IMR-90 (cell line): ENCODE results near the gene POMT2. TPM values are rescaled to one million over a fixed set of nuclear protein-coding genes. Genes with fewer than 3 reads are reported as not detected.

ENCODE experiments used
- ATAC-seq: fragments of 200-7000 bp; cut with Tn5 transposase; 2 replicates; pipeline ENCODE4 v1.9.1; 2020; ENCODE audit warnings: low read depth, mild to moderate bottlenecking, moderate library complexity
- BruUV-seq: library from RNA; stranded (reverse); fragments of 400-500 nt; replicated peaks from 2 replicates; lab custom pipeline; 2021; lab: Mats Ljungman, UMichigan
- CTCF ChIA-PET: fragments of 300-600 bp; formaldehyde crosslinking; extraction: SDS; loops from one replicate; lab custom pipeline; 2021; ENCODE audit warnings: antibody characterized with exemption; lab: Yijun Ruan, JAX
- POLR2A ChIA-PET: fragments of 300-600 bp; sonication (Branson Sonifier 250); formaldehyde crosslinking; loops from one replicate; lab custom pipeline; 2022; ENCODE audit warnings: antibody characterized with exemption; ENCODE audit not compliant: unreplicated experiment; lab: Charles Lee
- DNase-seq: peaks from one replicate; pipeline ENCODE4 v3.0.0; 2013
- H2AFZ ChIP-seq: replicated peaks from 2 replicates; pipeline ENCODE3; 2013; ENCODE audit warnings: low read length, mild to moderate bottlenecking; ENCODE audit not compliant: poor library complexity
- H2AK5ac ChIP-seq: 2 replicates; pipeline ENCODE4 v1.6.1; 2013; ENCODE audit warnings: low read depth, low read length, inconsistent platforms
- H2AK9ac ChIP-seq: replicated peaks from 2 replicates; pipeline ENCODE3; 2013; ENCODE audit warnings: mild to moderate bottlenecking, low read depth, low read length, moderate library complexity; ENCODE audit not compliant: poor library complexity
- H2BK120ac ChIP-seq: 2 replicates; pipeline ENCODE4 v1.6.1; 2013; ENCODE audit warnings: low read depth, low read length, inconsistent platforms
- H2BK15ac ChIP-seq: 3 replicates; pipeline ENCODE4 v1.6.1; 2013; ENCODE audit warnings: low read depth, low read length, inconsistent platforms
- H2BK20ac ChIP-seq: 2 replicates; pipeline ENCODE4 v1.6.1; 2013; ENCODE audit warnings: low read depth, mild to moderate bottlenecking, inconsistent platforms, low read length, moderate library complexity
- H2BK5ac ChIP-seq: 2 replicates; pipeline ENCODE4 v1.6.1; 2013; ENCODE audit warnings: mild to moderate bottlenecking, low read depth, low read length, inconsistent platforms; ENCODE audit not compliant: poor library complexity, severe bottlenecking
- H3K14ac ChIP-seq: replicated peaks from 2 replicates; pipeline ENCODE4 v1.6.1; 2013; ENCODE audit warnings: low read depth, low read length, inconsistent platforms
- H3K18ac ChIP-seq: 2 replicates; pipeline ENCODE4 v1.6.1; 2013; ENCODE audit warnings: low read depth, low read length, control low read depth
- H3K23ac ChIP-seq: 2 replicates; pipeline ENCODE4 v1.6.1; 2013; ENCODE audit warnings: low read depth, low read length, inconsistent platforms
- H3K27ac ChIP-seq: 2 replicates; pipeline ENCODE4 v1.5.1; 2013; ENCODE audit warnings: mild to moderate bottlenecking, control low read depth, low read length; ENCODE audit not compliant: insufficient read depth
- H3K27me3 ChIP-seq: 2 replicates; pipeline ENCODE4 v1.6.1; 2013; ENCODE audit warnings: low read length; ENCODE audit not compliant: control insufficient read depth, insufficient read depth
- H3K36me3 ChIP-seq: 2 replicates; pipeline ENCODE4 v1.6.1; 2013; ENCODE audit warnings: low read length, mixed read lengths; ENCODE audit not compliant: control insufficient read depth, insufficient read depth
- H3K4ac ChIP-seq: 2 replicates; pipeline ENCODE4 v1.6.1; 2013; ENCODE audit warnings: low read depth, low read length, inconsistent platforms
- H3K4me1 ChIP-seq: 2 replicates; pipeline ENCODE4 v1.6.1; 2013; ENCODE audit warnings: low read length, mixed read lengths; ENCODE audit not compliant: control insufficient read depth, insufficient read depth
- H3K4me2 ChIP-seq: 2 replicates; pipeline ENCODE4 v1.6.1; 2013; ENCODE audit warnings: low read depth, mild to moderate bottlenecking, control low read depth, low read length, moderate library complexity
- H3K4me3 ChIP-seq: 2 replicates; pipeline ENCODE4 v1.5.1; 2013; ENCODE audit warnings: low read depth, mild to moderate bottlenecking, control low read depth, low read length, moderate library complexity; ENCODE audit not compliant: insufficient read depth
- H3K56ac ChIP-seq: 2 replicates; pipeline ENCODE4 v1.6.1; 2013; ENCODE audit warnings: low read length, inconsistent platforms; ENCODE audit not compliant: insufficient read depth; ENCODE audit errors: extremely low read depth
- H3K79me1 ChIP-seq, 2 experiments: 2 replicates each; pipeline ENCODE4 v1.6.1; 2013; ENCODE audit warnings: low read length in 2 of 2, inconsistent platforms in 1 of 2, low read depth in 1 of 2
- H3K9ac ChIP-seq: 2 replicates; pipeline ENCODE4 v1.6.1; 2013; ENCODE audit warnings: low read depth, low read length, control low read depth
- H3K9me1 ChIP-seq: 2 replicates; pipeline ENCODE4 v1.6.1; 2013; ENCODE audit warnings: low read length, inconsistent platforms; ENCODE audit not compliant: insufficient read depth
- H3K9me3 ChIP-seq: 2 replicates; pipeline ENCODE4 v1.6.1; 2013; ENCODE audit warnings: low read length; ENCODE audit not compliant: control insufficient read depth, insufficient read depth
- H4K20me1 ChIP-seq: 2 replicates; pipeline ENCODE4 v1.6.1; 2013; ENCODE audit warnings: low read length, inconsistent platforms; ENCODE audit not compliant: insufficient read depth
- H4K5ac ChIP-seq: 2 replicates; pipeline ENCODE4 v1.6.1; 2013; ENCODE audit warnings: mild to moderate bottlenecking, low read depth, low read length, control low read depth
- H4K8ac ChIP-seq, 2 experiments: 2 replicates each; pipeline ENCODE4 v1.6.1; 2013; ENCODE audit warnings: low read depth in 2 of 2, low read length in 2 of 2, control low read depth in 1 of 2, inconsistent platforms in 1 of 2
- H4K91ac ChIP-seq: 2 replicates; pipeline ENCODE4 v1.6.1; 2013; ENCODE audit warnings: low read depth, low read length, inconsistent platforms; ENCODE audit not compliant: insufficient read depth
- BHLHE40 ChIP-seq: fragments of 150-350 bp; IDR thresholded peaks from 2 replicates; pipeline ENCODE4 v1.6.1; 2016; ENCODE audit warnings: mild to moderate bottlenecking, low read depth, low read length
- CHD1 ChIP-seq: IDR thresholded peaks from 2 replicates; pipeline ENCODE4 v1.6.1; 2012; ENCODE audit warnings: low read depth, low read length, improper control_type of control experiment
- MAZ ChIP-seq: IDR thresholded peaks from 2 replicates; pipeline ENCODE4 v1.6.1; 2012; ENCODE audit warnings: low read depth, mild to moderate bottlenecking, low read length, improper control_type of control experiment, moderate library complexity, borderline replicate concordance
- MXI1 ChIP-seq: IDR thresholded peaks from 2 replicates; pipeline ENCODE4 v1.6.1; 2012; ENCODE audit warnings: low read depth, mild to moderate bottlenecking, low read length, moderate library complexity, borderline replicate concordance
- POLR2A ChIP-seq: IDR thresholded peaks from 2 replicates; pipeline ENCODE4 v1.6.1; 2012; ENCODE audit warnings: mild to moderate bottlenecking, low read depth, low read length
- RAD21 ChIP-seq: IDR thresholded peaks from 2 replicates; pipeline ENCODE4 v1.6.1; 2012; ENCODE audit warnings: low read length, improper control_type of control experiment
- RCOR1 ChIP-seq: IDR thresholded peaks from 2 replicates; pipeline ENCODE4 v1.6.1; 2012; ENCODE audit warnings: mild to moderate bottlenecking, low read length, improper control_type of control experiment; ENCODE audit not compliant: insufficient replicate concordance
- RFX5 ChIP-seq: IDR thresholded peaks from 2 replicates; pipeline ENCODE4 v1.8.0; 2012; ENCODE audit warnings: low read depth, mild to moderate bottlenecking, low read length, moderate library complexity
- SMC3 ChIP-seq: fragments of 150-350 bp; IDR thresholded peaks from 2 replicates; pipeline ENCODE4 v1.6.1; 2016; ENCODE audit warnings: low read depth, mild to moderate bottlenecking, antibody characterized with exemption, low read length, moderate library complexity
- whole genome bisulfite sequencing, 2 experiments: methylation state at CpG; one replicate each; pipeline versions ENCODE4 v1.1.5 to v1.1.7; 2013; ENCODE audit warnings: missing lambda C conversion rate in 2 of 2; ENCODE audit not compliant: insufficient read length in 1 of 2; ENCODE audit errors: extremely low coverage in 2 of 2; 5-methylcytosine and 5-hydroxymethylcytosine counted together
- dilution Hi-C: fragments of 300-500 bp; cut with HindIII; formaldehyde crosslinking; loops from one replicate; pipeline ENCODE4 v1.14.3; 2018; ENCODE audit warnings: low sequenced_read_pairs; ENCODE audit not compliant: unreplicated experiment
- in situ Hi-C: fragments of 300-500 bp; cut with MboI; formaldehyde crosslinking; loops from 3 replicates; pipeline ENCODE4 v1.14.3; 2019; ENCODE audit warnings: low sequenced_read_pairs, inconsistent platforms, mixed read lengths
- intact Hi-C: fragments of 100-400 bp; cut with micrococcal nuclease; formaldehyde crosslinking; loops from 2 replicates; pipeline ENCODE4 v1.10.0; 2022
- polyA plus RNA-seq, 3 experiments: library from polyadenylated mRNA; depleted of rRNA; stranded (reverse); fragments of >200 nt; gene quantifications; 2 replicates each; pipeline ENCODE4 v1.2.3, GENCODE V29; 2012; ENCODE audit warnings: low replicate concordance in 1 of 3
- total RNA-seq: library from RNA; depleted of rRNA; stranded (reverse); fragments of >200 nt; gene quantifications from 2 replicates; pipeline ENCODE4 v1.2.3, GENCODE V29; 2012
- TF ChIP-seq, protein P1 (sequence below): fragments of 150-350 bp; IDR thresholded peaks from 2 replicates; pipeline ENCODE4 v1.6.1; 2016; ENCODE audit warnings: low read depth, mild to moderate bottlenecking, low read length, moderate library complexity, borderline replicate concordance

The POMT2 gene
- total and polyA plus RNA-seq, 2 of the 4 experiments (the other 2 are of a cell fraction): 6.5 to 13.0 TPM

DNA sequence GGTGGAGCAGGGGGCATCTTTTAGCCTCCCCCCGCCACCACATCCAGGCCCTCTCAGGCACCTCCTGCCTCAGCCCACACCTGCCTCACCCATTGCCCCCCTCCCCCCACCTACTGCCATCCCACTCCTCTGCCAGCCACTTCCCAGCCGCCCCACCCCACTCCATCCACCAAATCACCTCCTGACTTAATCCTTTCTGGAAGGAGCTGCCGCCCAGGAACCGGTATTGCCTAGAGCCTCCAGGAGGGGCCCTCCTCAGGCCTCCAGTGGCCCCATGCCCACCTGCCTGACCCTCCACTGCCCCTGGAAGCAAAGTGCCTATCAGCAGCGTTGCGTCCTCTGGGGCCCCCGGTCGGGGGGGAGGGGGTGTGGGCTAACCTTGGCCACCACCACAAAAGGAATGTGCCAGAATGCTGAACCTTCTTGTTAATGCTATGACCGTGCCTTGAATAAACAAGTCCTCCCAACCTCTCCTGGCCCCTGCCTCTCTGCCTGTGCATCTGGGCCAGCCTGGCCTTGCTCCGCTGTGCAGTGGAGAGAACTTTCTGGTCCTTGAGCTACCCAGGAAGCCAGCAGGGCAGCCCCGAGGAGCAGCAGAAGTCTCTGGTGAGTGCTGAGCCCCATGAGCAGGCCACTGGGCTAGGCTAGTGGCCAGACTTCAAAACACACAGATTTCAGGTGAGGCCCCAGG lies 61.5 kb downstream of the POMT2 start:
- Histone ChIP-seq H4K8ac (no peak overlapping the region), H4K91ac (no peak overlapping the region), H3K27ac (no peak overlapping the region), H3K9me1 (0 out of 2 replicates have a peak, but pooled peaks cover 3% of the 10 kb centered on the region), H3K9me3 (no peaks in the 10 kb centered on the region), H3K18ac (no peak overlapping the region), H3K4me3 (no peak overlapping the region), H3K9ac (no peak overlapping the region), H3K14ac (no peak overlapping the region), H3K4me1 (no peaks in the 10 kb centered on the region), H2AK5ac (no peak overlapping the region), H4K5ac (no peak overlapping the region), H3K23ac (no peak overlapping the region), H3K79me1 (no peaks in the 10 kb centered on the region), H4K20me1 (no peaks in the 10 kb centered on the region), H2BK120ac (no peak overlapping the region), H2BK20ac (no peak overlapping the region), H3K27me3 (peaks cover 31% of the 10 kb centered on the region), H2BK15ac (no peak overlapping the region), H3K4ac (no peak overlapping the region), H2AFZ (no peak overlapping the region), H2BK5ac (no peak overlapping the region), H2AK9ac (no peak overlapping the region), H3K56ac (no peak overlapping the region), H3K4me2 (no peak overlapping the region), H3K36me3 (no peaks in the 10 kb centered on the region)
- no TSS peak for BruUV-seq
- WGBS, 2 experiments: no CpG with 5 or more reads among the region's 11 CpGs
- dilution Hi-C loops: no loop called here
- ChIA-PET POLR2A (no interaction called here), CTCF (no interaction called here)
- in situ Hi-C loops: no loop called here
- ATAC-seq: no peak
- DNase-seq: no peak
- no peak for TF ChIP-seq RCOR1
- TF ChIP-seq RFX5: no peak
- TF ChIP-seq, protein P1, sequence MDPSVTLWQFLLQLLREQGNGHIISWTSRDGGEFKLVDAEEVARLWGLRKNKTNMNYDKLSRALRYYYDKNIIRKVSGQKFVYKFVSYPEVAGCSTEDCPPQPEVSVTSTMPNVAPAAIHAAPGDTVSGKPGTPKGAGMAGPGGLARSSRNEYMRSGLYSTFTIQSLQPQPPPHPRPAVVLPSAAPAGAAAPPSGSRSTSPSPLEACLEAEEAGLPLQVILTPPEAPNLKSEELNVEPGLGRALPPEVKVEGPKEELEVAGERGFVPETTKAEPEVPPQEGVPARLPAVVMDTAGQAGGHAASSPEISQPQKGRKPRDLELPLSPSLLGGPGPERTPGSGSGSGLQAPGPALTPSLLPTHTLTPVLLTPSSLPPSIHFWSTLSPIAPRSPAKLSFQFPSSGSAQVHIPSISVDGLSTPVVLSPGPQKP: no peak
- TF ChIP-seq CHD1: no peak
- TF ChIP-seq BHLHE40: no peak
- no peak for TF ChIP-seq MAZ
- TF ChIP-seq MXI1: no peak
- TF ChIP-seq RAD21: no peak
- TF ChIP-seq POLR2A: no peak
- no peak for TF ChIP-seq SMC3
- intact Hi-C loops: no loop called here
